LoVo (cell line): ENCODE measurements around the gene ARID4B.
"Not testable (repeated sequence)": the region's sequence is repeated elsewhere in the genome, so short reads cannot be mapped to it uniquely, and the experiment has no call there.

Experiments used
- DNase-seq: peaks from one replicate; pipeline ENCODE4 v3.0.0-alpha.2; 2016; ENCODE audit warnings: low spot score

Gene ARID4B

GRCh38 chr1:235268379-235269125 lies 59.4 kb downstream of the ARID4B start:
- DNase-seq = no peak

GRCh38 chr1:235266967-235267366 lies 61.0 kb downstream of the ARID4B start:
- DNase-seq = no peak

- DNase-seq = no peak
Measured at GRCh38 chr1:235266325-235266724, 61.7 kb downstream of the ARID4B start.

- no peak for DNase-seq
Measured at GRCh38 chr1:235265900-235266299, 62.1 kb downstream of the ARID4B start.

DNA sequence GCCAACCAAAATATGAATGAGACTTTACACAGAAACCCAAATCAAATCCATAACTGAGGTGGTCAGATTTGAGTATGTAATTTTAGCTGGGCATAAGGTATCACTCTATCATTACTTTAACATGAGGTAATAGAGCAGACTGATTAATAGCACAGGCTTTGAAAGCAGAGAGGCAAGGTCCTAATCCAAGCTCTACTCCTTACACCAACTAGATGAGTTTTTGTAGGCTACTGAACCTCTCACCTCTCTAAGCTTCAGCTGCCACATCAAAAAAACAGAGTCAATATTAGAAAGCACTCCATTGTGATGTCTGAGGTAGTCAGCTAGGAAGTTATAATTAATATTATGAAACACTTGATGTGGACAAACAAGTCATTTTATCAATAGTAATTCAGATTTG lies 63.7 kb downstream of the ARID4B start:
- DNase-seq = no peak

- DNase-seq = no peak
Measured at GRCh38 chr1:235262539-235262938, 65.4 kb downstream of the ARID4B start.

DNA sequence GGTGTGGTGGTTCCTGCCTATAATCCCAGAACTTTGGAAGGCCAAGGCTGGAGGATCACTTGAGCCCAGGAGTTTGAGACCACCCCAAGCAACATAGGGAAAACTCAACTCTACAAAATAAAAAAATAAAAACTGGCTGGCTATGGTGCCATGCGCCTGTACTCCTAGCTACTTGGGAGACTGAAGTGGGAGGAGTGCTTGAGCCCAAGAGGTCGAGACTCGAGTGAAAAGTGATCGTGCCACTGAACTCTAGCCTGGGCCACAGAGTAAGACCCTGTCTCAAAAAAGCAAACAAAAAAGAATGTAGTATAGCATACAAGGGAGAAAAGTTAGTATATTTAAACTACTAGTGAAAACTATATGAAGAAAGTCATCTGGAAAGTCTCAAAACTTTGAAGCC lies 66.7 kb downstream of the ARID4B start:
- no peak for DNase-seq

- no peak for DNase-seq
Measured at GRCh38 chr1:235259133-235259778, 68.7 kb downstream of the ARID4B start.

DNA sequence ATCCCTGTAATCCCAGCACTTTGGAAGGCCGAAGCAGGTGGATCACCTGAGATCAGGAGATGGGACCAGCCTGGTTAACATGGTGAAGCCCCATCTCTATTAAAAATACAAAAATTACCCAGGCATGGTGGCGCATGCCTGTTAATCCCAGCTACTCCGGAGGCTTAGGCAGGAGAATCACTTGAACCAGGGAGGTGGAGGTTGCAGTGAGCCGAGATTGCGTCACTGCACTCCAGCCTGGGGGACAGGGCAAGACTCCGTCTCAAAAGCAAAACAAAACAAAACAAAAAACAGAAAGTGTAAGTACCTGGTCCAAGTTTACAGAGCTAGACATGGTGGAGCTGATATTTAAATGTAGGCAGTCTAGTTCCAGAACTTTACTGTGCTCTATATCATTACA lies 69.9 kb downstream of the ARID4B start:
- DNase-seq = not testable (repeated sequence)

DNA sequence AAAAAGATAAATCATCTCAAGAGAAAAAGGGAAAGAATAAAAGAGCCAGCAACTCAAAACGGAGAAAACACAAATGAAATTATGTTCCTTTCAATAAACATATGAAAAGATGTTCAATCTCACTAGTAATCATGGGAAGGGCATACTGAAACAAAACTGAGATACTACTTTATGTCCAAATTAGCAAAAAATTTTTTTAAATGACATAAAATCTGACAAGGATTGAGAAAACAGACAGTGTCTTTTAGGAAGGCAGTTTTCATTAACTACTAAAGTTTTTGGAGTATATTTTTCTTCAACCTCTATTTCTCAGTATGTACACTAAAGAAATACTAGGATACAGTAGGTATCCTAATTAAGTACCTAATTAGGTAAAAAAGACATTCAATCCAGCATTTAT lies 73.3 kb downstream of the ARID4B start:
- DNase-seq = no peak

GRCh38 chr1:235253219-235253962 lies 74.6 kb downstream of the ARID4B start:
- DNase-seq = peak; percentile 53

GRCh38 chr1:235250430-235250829 lies 77.5 kb downstream of the ARID4B start:
- no peak for DNase-seq

- DNase-seq = no peak
Measured at GRCh38 chr1:235246022-235246948, 81.7 kb downstream of the ARID4B start.

- DNase-seq = no peak
Measured at GRCh38 chr1:235244974-235245592, 82.9 kb downstream of the ARID4B start.

- DNase-seq = no peak
Measured at GRCh38 chr1:235240960-235241359, 87.0 kb downstream of the ARID4B start.

- no peak for DNase-seq
Measured at GRCh38 chr1:235239851-235240250, 88.1 kb downstream of the ARID4B start.

DNA sequence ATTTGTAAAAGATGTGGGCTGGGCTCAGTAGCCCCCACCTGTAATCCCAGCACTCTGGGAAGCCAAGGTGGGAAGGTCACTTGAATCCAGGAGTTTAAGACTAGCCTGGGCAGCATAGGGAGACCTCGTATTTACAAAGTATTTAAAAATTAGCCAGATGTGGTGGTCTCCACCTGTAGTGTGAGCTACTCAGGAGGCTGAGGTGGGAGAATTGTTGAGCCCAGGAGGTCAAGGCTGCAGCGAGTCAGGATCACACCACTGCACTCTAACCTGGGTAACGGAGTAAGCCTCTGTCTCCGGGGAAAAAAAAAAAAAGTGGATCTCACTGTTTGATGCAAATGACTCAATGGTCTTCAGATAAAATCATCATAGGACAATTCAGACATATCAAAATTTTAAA lies 89.4 kb downstream of the ARID4B start:
- no peak for DNase-seq

DNA sequence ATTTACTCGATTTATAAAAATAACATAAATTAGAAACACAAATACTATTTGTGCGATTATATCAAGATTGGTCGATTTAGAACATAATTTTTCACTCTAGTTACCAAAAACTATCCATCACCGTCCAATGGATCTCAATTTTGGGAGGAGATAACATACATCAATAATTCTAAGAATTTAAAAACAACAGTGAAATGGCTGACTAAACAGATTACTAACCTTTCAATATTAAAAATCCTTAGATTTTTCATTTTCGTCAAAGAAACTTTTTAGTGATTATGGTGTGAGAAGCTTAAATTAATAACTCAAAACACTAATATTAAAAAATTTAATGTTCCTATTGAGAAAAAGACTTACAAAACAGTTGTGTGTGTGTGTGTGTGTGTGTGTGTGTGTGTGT lies 91.9 kb downstream of the ARID4B start:
- no peak for DNase-seq

DNA sequence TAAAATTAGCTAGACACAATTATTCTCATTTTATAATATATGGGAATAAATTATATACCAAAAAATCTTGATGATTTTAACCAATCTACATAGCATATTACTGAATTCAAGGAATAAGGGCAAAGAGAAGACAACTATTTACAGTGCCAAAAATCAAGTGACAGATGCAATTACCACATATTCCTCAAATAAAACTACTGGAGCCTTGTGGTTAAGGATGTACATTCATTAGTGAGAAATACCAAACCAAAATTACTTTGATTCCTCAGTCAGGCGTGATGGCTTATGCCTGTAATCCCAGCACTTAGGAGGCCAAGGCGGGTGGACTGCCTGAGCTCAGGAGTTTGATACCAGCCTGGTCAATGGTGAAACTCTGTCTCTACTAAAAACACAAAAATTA lies 98.1 kb downstream of the ARID4B start:
- DNase-seq = no peak

DNA sequence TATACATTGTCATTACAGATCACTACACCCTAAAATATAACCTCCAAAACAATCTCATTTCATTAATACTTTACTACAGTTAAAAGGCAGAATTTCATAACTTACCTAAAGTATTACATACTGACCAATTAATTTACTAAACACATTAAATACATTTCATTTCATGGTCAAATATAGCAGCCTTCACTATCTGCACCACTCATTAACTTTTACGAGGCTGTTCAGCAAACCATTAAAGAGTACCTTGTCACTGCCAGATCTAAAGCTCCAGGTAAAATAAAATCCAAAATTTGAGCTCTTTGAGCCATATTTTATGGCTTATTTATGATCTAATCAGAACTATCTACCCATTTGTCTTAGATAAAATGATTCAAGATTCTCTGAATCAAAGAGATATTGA lies 100.6 kb downstream of the ARID4B start:
- DNase-seq = no peak

DNA sequence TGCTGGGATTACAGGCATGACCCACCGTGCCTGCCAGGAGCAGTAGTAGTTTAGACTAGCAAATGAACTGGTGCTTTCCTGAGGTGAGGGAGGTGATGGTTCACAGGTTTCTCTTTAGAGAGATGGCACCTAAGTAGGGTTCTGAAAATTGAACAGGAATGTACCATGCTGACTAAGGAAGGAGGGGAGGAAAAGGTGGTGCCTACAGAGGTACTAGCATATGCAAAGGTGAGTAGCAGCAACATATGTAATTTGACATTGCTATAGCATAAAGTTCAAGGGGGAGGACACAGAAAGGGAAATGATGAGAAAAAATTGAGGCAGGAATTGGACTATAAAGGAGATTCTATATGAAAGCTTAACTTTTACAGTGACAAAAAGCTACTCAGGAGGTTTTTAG lies 101.0 kb downstream of the ARID4B start:
- no peak for DNase-seq

GRCh38 chr1:235225299-235225698 lies 102.7 kb downstream of the ARID4B start:
- DNase-seq = no peak
